Sigmoid colon (tissue), 3 donors: ENCODE measurements around the gene MAGEB10.

Source experiments
- CTCF ChIP-seq, 4 experiments: fragments of 450-650 bp in 3 of 4; fragments of 200-600 bp in 1 of 4; IDR thresholded peaks; one replicate each; pipeline ENCODE4 v1.5.1; 2016 to 2019; ENCODE audit warnings: antibody characterized with exemption in 4 of 4, mild to moderate bottlenecking in 3 of 4, moderate library complexity in 2 of 4
- POLR2A ChIP-seq, 2 donors: fragments of 450-650 bp; IDR thresholded peaks; one replicate each; pipeline ENCODE4 v1.6.1; 2016; ENCODE audit warnings: antibody characterized with exemption in 2 of 2, mild to moderate bottlenecking in 2 of 2, moderate library complexity in 2 of 2

DNA sequence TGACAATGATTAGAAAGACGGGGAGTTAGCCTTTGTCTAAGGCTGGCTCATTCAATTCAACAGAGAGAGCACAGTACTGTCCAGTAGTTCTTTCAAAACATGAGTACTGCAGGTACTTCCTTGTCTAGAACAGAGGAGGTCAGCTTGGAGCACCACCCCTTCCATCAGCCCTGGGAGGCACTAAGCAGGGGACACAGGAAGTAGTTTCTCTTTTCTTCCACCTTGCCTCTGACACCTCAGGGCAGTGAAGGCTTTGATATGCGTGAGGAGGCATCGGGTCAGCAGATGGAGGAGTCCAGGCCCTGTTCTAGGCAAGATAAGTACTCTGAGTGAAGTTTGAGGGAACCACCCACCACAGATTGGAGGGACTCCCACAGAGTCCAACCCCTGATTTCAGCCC lies 33.1 kb downstream of the MAGEB10 start:
- TF ChIP-seq POLR2A (IDR thresholded peaks at IDR 0.05) = no peak
- TF ChIP-seq CTCF (IDR thresholded peaks at IDR 0.05) = no peak
